Hematopoietic multipotent progenitor cell treated with erythropoietin and hydrocortisone succinate and interleukin-3 and kit ligand, for 6 days (in vitro differentiated cells): ENCODE measurements around the gene RALBP1.
A peak's percentile ranks its signal among the peaks of the same experiment; 100 is the strongest.

Experiments used
- DNase-seq: peaks from one replicate; pipeline ENCODE4 v3.0.0-alpha.2; 2015

RALBP1 gene

GRCh38 chr18:9513971-9514512 lies 38.7 kb downstream of the RALBP1 start:
- DNase-seq, result no peak

- DNase-seq, result peak; percentile 83
Observed at GRCh38 chr18:9516437-9517064, 41.2 kb downstream of the RALBP1 start.

GRCh38 chr18:9517869-9518268 lies 42.6 kb downstream of the RALBP1 start:
- DNase-seq, result no peak

- no peak for DNase-seq
Observed at GRCh38 chr18:9519399-9519798, 44.1 kb downstream of the RALBP1 start.

- peak; percentile 22 for DNase-seq
Observed at GRCh38 chr18:9520666-9521065, 45.4 kb downstream of the RALBP1 start.

- DNase-seq, result no peak
Observed at GRCh38 chr18:9521770-9522169, 46.5 kb downstream of the RALBP1 start.

GRCh38 chr18:9522952-9523351 lies 47.6 kb downstream of the RALBP1 start:
- no peak for DNase-seq

- no peak for DNase-seq
Observed at GRCh38 chr18:9526458-9526857, 51.1 kb downstream of the RALBP1 start.

GRCh38 chr18:9530226-9531009 lies 55.1 kb downstream of the RALBP1 start:
- peak; percentile 57 for DNase-seq

GRCh38 chr18:9531791-9532410 lies 56.6 kb downstream of the RALBP1 start:
- DNase-seq, result no peak

GRCh38 chr18:9534844-9535243 lies 59.5 kb downstream of the RALBP1 start:
- no peak for DNase-seq

GRCh38 chr18:9535430-9535991 lies 60.2 kb downstream of the RALBP1 start:
- DNase-seq, result no peak

- DNase-seq, result no peak
Observed at GRCh38 chr18:9536354-9537152, 61.2 kb downstream of the RALBP1 start.

GRCh38 chr18:9537677-9538076 lies 62.4 kb downstream of the RALBP1 start:
- no peak for DNase-seq

GRCh38 chr18:9539283-9539682 lies 64.0 kb downstream of the RALBP1 start:
- no peak for DNase-seq

- DNase-seq, result no peak
Observed at GRCh38 chr18:9539938-9540337, 64.6 kb downstream of the RALBP1 start.

- no peak for DNase-seq
Observed at GRCh38 chr18:9542924-9543323, 67.6 kb downstream of the RALBP1 start.

GRCh38 chr18:9545029-9545428 lies 69.7 kb downstream of the RALBP1 start:
- DNase-seq, result no peak

- DNase-seq, result no peak
Observed at GRCh38 chr18:9546468-9546867, 71.2 kb downstream of the RALBP1 start.

GRCh38 chr18:9547782-9548181 lies 72.5 kb downstream of the RALBP1 start:
- DNase-seq, result no peak

GRCh38 chr18:9549405-9549804 lies 74.1 kb downstream of the RALBP1 start:
- no peak for DNase-seq

GRCh38 chr18:9550429-9550828 lies 75.1 kb downstream of the RALBP1 start:
- DNase-seq, result no peak

GRCh38 chr18:9552191-9552590 lies 76.9 kb downstream of the RALBP1 start:
- no peak for DNase-seq
